ENCODE measurements around the gene NCEH1.
"Not testable (repeated sequence)": the region's sequence is repeated elsewhere in the genome, so short reads cannot be mapped to it uniquely, and the experiment has no call there.

Gene NCEH1

DNA sequence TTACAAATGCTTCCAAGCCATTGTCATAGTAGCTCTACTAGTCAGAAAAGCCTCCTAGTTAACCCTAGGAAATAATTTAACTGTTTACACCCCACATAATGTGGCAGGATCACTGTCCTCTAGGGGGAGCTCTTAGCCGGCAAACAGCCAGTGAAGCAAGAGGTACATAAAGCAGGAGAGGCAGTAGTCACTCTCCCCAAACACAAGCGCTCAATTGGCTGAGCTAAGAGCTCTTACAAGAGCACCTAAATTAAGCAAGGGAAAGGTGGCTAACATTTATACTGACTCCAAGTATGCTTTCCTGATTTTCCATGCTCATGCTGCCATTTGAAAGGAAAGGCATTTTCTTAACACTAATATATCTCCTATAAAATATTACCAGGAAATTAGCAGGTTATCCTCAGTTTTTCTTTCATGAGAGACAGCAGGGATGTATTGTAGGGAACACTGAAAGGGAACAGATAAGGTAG is 37.6 kb downstream of the NCEH1 start:
- DNase-seq, result peak; percentile 44

GRCh38 chr3:172669021-172669420 is 41.8 kb downstream of the NCEH1 start:
- DNase-seq, result no peak

GRCh38 chr3:172666873-172667694 is 43.8 kb downstream of the NCEH1 start:
- DNase-seq, result peak; percentile 38

- no peak for DNase-seq
Measured at GRCh38 chr3:172666181-172666872, 44.5 kb downstream of the NCEH1 start.

DNA sequence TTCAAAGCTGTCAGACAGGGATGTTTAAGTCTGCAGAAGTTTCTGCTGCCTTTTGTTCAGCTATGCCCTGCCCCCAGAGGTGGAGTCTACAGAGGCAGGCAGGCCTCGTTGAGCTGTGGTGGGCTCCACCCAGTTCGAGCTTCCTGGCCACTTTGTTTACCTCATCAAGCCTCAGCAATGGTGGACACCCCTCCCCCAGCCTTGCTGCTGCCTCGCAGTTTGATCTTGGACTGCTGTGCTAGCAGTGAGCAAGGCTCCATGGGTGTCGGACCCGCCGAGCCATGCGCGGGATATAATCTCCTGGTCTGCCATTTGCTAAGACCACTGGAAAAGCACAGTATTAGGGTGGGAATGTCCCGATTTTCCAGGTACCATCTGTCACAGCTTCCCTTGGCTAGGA is 45.4 kb downstream of the NCEH1 start:
- DNase-seq, result not testable (repeated sequence)

DNA sequence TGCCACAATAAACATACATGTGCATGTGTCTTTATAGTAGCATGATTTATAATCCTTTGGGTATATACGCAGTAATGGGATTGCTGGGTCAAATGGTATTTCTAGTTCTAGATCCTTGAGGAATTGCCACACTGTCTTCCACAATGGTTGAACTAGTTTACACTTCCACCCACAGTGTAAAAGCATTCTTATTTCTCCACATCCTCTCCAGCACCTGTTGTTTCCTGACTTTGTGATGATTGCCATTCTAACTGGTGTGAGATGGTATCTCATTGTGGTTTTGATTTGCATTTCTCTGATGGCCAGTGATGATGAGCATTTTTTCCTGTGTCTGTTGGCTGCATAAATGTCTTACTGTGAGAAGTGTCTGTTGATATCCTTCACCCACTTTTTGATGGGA is 50.4 kb downstream of the NCEH1 start:
- DNase-seq, result not testable (repeated sequence)

- no peak for DNase-seq
Measured at GRCh38 chr3:172659246-172660002, 51.4 kb downstream of the NCEH1 start.

- DNase-seq, result peak; percentile 75
Measured at GRCh38 chr3:172658344-172659245, 52.3 kb downstream of the NCEH1 start.

DNA sequence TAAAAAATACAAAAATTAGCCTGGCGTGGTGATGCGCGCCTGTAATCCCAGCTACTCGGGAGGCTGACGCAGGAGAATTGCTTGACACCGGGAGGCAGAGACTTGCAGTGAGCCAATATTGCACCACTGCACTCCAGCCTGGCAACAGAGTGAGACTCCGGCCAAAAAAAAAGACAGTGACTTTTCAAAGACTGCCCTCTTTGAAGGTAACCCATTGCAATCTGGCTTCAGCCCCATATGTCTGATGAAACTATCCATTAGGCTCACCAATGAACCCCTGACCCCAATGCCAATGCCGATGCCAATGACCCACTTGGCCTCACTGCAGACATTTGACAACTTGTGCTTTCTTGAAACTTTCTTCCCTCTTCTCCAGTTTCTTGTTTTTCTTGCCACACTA is 54.3 kb downstream of the NCEH1 start:
- no peak for DNase-seq

- no peak for DNase-seq
Measured at GRCh38 chr3:172655388-172655787, 55.5 kb downstream of the NCEH1 start.

DNA sequence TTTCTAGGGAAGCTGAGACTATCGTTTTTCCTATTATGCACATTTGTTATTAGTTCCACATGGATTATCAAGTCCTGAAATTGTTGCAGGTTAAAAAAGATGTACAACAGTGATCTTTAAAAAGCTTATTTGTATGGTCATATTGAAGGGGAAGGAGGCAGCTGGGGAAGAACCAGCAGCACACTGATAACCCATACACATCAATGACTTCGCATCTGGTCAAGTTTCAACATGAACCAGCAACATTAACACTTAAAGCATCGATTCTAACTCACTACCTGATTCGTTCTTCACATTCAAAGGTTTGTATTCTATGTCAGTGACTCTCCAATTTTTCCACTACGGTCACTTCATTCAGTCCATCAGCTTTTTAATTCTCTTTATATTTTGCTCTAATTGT is 56.4 kb downstream of the NCEH1 start:
- DNase-seq, result no peak

- DNase-seq, result no peak
Measured at GRCh38 chr3:172653004-172653572, 57.8 kb downstream of the NCEH1 start.

- no peak for DNase-seq
Measured at GRCh38 chr3:172651936-172652625, 58.8 kb downstream of the NCEH1 start.

GRCh38 chr3:172649987-172650386 is 60.9 kb downstream of the NCEH1 start:
- no peak for DNase-seq

DNA sequence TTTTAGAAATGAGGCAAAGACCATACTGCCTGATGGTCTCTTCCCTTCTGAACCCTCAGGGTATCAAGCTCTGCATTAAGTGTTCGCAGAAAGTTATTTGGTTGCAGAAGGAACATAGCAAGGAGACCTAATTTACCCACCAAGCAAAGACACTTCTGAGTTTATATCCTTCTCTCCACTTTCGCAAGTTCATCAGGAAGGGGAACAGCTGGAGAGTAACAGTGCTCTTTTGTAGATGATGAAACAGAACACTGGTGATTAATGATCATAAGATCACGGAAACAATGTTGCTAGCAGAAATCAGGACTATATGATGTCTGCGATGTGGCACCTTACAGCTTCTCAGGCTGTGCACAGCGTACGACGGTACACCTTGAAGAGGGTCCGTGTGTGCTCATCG is 62.1 kb downstream of the NCEH1 start:
- no peak for DNase-seq

DNA sequence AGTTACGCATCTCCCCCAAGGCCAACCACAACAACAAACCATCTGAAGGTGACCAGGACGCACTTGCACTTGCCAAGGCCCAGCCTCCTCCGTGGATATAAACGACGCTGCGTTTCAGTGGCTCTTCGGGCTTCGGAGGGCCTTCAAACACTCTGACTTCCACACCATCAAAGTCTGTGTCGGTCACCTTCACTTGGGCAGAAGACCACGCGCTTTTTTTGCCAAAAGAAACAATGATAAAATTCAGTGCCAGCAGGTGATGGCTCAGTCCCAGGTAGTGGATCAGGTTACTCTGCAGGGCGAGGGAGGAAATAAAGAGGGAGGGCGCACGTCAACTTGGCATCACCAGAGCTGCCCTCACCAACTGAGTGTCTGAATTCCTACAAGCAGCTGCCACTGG is 63.0 kb downstream of the NCEH1 start:
- no peak for DNase-seq

DNA sequence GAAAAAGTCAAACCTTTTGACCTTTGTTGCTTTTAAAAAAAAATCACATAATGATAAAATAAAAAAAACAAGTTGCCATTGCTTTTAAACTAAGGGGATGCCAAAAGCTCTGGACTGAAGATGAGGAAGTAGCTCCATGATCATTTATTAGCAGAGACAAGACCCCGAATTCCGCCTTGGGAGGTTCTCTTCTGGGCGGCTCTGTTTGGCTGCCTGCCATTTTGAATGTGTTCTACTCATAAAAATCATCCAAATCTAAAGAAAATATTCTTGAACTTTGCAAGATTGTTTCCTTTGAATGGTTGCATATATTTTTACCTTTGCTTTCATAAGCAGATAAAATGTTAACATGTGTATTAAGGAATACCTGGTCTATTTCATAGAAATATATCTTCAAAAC is 63.8 kb downstream of the NCEH1 start:
- DNase-seq, result no peak

DNA sequence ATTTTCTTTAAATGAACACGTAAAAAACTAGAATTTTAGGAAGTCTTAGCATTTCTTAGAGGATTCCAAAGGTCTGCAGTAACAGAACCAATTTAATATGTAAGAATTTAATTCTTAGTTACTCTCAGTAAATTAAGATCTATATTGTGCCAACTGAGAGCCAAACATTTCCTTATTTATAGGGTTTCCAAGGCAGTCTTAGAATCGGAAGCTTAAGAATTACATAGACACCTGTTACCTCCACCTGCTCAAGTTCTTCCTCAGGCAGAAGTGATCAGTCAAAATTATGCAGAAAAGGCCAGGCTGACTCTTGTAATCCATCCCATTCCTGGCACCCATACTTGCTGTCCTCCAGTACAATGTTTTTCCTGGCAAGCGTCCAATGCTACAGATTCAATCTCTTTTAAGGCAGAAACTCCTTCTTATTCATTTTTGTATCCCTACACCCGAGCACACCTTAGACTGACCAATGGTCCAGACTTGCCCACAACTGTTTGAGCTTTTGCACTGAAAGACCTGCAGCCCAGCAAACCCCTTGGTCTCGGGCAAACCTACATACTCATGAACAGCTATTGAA is 64.3 kb downstream of the NCEH1 start:
- no peak for DNase-seq

DNA sequence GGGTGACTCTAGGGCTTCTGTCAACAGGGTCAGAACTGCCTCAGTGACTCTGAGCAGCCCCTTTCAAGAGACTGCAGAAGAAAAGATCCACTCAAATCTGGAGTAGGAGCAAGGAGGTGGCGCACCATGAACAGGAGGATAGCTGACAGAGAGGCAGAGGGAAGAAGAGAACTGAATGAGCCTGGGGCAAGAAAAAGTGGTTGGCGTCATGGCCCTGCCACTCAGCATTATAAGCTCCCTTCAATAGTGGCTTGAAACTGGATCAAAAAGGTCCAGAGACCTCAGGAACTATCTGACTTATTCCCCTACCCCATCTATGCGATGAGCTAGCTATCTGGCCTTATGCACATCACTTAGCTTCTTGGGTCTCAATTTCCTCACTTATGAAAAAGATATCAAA is 66.6 kb downstream of the NCEH1 start:
- no peak for DNase-seq

GRCh38 chr3:172643506-172644179 is 67.2 kb downstream of the NCEH1 start:
- no peak for DNase-seq

Measured in T1000 (cell line).